ENCODE results near the gene SRL.

DNA sequence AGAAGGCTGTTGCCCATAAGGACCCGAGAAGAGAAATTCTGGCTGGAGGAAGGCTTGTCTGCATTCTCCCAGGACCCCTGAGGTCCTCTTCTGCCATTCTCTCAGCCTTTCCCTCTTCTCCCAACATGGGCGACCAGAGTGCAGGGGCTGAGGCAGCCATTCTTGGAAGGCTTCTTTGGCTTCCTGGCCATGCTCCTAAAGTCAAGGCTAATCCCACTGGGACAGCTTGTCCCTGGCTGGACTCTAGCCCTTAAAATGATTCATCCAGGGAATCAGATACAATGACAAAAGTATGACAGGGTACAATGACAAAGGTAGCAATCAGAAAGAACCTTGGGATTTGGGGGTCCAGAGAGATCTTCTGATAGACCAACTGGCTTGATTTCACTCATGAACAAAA, 26.8 kb downstream of the SRL start:
- TF ChIP-seq POLR2A (IDR thresholded peaks at IDR 0.05; ENCODE audit: low read length) (no peak), GATA1 (IDR thresholded peaks at IDR 0.05; ENCODE audit: low read depth, low read length) (no peak)

All from erythroblast (primary cell).